ENCODE data around the gene DYSF. TPM values are rescaled to one million over a fixed set of nuclear protein-coding genes. Genes with fewer than 3 reads are reported as not detected.

The DYSF gene
- polyA plus RNA-seq, 1 donor from 2014 or later = 0.04 TPM

DNA sequence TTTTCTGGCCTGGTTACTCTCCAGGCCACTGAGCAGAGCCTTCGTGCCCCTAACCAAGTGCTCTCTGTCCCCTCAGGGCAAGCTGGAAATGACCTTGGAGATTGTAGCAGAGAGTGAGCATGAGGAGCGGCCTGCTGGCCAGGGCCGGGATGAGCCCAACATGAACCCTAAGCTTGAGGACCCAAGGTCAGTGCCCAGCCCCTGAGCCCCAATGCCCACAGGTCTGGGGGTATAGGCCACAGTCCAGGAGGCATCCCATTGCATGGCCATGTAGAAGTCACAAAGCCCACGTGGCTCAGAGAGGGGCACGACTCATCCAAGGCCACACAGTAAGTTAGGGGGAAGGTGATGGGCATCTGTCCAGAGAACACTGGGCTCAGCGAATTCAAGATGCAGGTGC is 227.6 kb downstream of the DYSF start:
- no peaks in the 10 kb centered on the region for H4K20me1 ChIP-seq (ENCODE audit: insufficient read depth)
- H3K27me3 ChIP-seq (ENCODE audit: insufficient read depth, low read depth, low read length) = no peaks in the 10 kb centered on the region
- H3K4me3 ChIP-seq (ENCODE audit: low read length) = no peak overlapping the region
- no peaks in the 10 kb centered on the region for H3K79me2 ChIP-seq (replicated peaks; ENCODE audit: insufficient read depth, low read length)
- no peaks in the 10 kb centered on the region for H3K9me3 ChIP-seq (ENCODE audit: low read length)
- H3F3A ChIP-seq (ENCODE audit: insufficient read depth, low read length, poor library complexity, severe bottlenecking) = no peaks in the 10 kb centered on the region
- H3K4me2 ChIP-seq (ENCODE audit: low read length) = no peak overlapping the region
- H3K27ac ChIP-seq (ENCODE audit: low read length) = no peak overlapping the region
- no peak overlapping the region for H2AFZ ChIP-seq (ENCODE audit: low read depth, low read length)
- H3K9me2 ChIP-seq (ENCODE audit: insufficient read depth, low read length) = no peaks in the 10 kb centered on the region
- TF ChIP-seq, protein P1, sequence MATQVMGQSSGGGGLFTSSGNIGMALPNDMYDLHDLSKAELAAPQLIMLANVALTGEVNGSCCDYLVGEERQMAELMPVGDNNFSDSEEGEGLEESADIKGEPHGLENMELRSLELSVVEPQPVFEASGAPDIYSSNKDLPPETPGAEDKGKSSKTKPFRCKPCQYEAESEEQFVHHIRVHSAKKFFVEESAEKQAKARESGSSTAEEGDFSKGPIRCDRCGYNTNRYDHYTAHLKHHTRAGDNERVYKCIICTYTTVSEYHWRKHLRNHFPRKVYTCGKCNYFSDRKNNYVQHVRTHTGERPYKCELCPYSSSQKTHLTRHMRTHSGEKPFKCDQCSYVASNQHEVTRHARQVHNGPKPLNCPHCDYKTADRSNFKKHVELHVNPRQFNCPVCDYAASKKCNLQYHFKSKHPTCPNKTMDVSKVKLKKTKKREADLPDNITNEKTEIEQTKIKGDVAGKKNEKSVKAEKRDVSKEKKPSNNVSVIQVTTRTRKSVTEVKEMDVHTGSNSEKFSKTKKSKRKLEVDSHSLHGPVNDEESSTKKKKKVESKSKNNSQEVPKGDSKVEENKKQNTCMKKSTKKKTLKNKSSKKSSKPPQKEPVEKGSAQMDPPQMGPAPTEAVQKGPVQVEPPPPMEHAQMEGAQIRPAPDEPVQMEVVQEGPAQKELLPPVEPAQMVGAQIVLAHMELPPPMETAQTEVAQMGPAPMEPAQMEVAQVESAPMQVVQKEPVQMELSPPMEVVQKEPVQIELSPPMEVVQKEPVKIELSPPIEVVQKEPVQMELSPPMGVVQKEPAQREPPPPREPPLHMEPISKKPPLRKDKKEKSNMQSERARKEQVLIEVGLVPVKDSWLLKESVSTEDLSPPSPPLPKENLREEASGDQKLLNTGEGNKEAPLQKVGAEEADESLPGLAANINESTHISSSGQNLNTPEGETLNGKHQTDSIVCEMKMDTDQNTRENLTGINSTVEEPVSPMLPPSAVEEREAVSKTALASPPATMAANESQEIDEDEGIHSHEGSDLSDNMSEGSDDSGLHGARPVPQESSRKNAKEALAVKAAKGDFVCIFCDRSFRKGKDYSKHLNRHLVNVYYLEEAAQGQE (IDR thresholded peaks at IDR 0.05; ENCODE audit: borderline replicate concordance) = no peak
- TF ChIP-seq EZH2 (IDR thresholded peaks at IDR 0.05; ENCODE audit: borderline replicate concordance, insufficient read depth, low read length, poor library complexity, severe bottlenecking) = no peak
- TF ChIP-seq RAD21 (conservative IDR thresholded peaks at IDR 0.05) = no peak
- no peak for TF ChIP-seq EP300 (conservative IDR thresholded peaks at IDR 0.05; ENCODE audit: poor library complexity, severe bottlenecking)
- no peak for TF ChIP-seq MXI1 (conservative IDR thresholded peaks at IDR 0.05; ENCODE audit: poor library complexity, severe bottlenecking)
- TF ChIP-seq SMC3 (conservative IDR thresholded peaks at IDR 0.05; ENCODE audit: poor library complexity) = no peak
- TF ChIP-seq, protein P2, sequence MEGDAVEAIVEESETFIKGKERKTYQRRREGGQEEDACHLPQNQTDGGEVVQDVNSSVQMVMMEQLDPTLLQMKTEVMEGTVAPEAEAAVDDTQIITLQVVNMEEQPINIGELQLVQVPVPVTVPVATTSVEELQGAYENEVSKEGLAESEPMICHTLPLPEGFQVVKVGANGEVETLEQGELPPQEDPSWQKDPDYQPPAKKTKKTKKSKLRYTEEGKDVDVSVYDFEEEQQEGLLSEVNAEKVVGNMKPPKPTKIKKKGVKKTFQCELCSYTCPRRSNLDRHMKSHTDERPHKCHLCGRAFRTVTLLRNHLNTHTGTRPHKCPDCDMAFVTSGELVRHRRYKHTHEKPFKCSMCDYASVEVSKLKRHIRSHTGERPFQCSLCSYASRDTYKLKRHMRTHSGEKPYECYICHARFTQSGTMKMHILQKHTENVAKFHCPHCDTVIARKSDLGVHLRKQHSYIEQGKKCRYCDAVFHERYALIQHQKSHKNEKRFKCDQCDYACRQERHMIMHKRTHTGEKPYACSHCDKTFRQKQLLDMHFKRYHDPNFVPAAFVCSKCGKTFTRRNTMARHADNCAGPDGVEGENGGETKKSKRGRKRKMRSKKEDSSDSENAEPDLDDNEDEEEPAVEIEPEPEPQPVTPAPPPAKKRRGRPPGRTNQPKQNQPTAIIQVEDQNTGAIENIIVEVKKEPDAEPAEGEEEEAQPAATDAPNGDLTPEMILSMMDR (IDR thresholded peaks at IDR 0.05; ENCODE audit: poor library complexity, severe bottlenecking) = no peak
- TF ChIP-seq TAF1 (IDR thresholded peaks at IDR 0.05; ENCODE audit: low read depth) = no peak
- TF ChIP-seq POLR2AphosphoS5 (IDR thresholded peaks at IDR 0.05) = no peak
- no peak overlapping the region for H3K9ac ChIP-seq (ENCODE audit: low read length)
- no peaks in the 10 kb centered on the region for H3K36me3 ChIP-seq (ENCODE audit: insufficient read depth, low read length)

DNA sequence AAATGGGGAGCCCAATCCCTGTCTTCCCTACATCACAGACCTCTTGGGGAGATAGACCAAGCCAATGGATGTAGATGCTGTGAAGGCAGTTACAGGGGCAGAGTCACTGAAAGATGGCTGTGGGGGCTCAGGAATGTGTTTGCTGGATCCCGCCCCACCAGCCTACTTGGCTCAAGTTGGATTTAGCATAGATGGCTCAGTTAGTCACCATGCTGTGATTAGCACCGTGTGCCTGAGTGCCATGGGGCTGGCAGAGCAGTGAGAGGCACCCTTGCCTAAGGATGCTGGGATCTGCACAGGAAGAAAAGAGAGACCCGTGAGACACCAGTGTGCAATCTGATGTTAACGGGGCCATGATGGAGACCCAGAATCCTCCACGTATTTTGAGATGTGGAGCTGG is 228.3 kb downstream of the DYSF start:
- Histone ChIP-seq H3K27ac (ENCODE audit: low read length) (no peak overlapping the region), H3K9me3 (ENCODE audit: low read length) (no peaks in the 10 kb centered on the region), H3K27me3 (ENCODE audit: insufficient read depth, low read depth, low read length) (no peaks in the 10 kb centered on the region), H3K4me2 (ENCODE audit: low read length) (no peak overlapping the region), H3K79me2 (replicated peaks; ENCODE audit: insufficient read depth, low read length) (no peaks in the 10 kb centered on the region), H3F3A (ENCODE audit: insufficient read depth, low read length, poor library complexity, severe bottlenecking) (no peaks in the 10 kb centered on the region), H3K36me3 (ENCODE audit: insufficient read depth, low read length) (no peaks in the 10 kb centered on the region), H4K20me1 (ENCODE audit: insufficient read depth) (no peaks in the 10 kb centered on the region), H3K9ac (ENCODE audit: low read length) (no peak overlapping the region), H2AFZ (ENCODE audit: low read depth, low read length) (no peak overlapping the region), H3K4me3 (ENCODE audit: low read length) (no peak overlapping the region), H3K9me2 (ENCODE audit: insufficient read depth, low read length) (no peaks in the 10 kb centered on the region)
- TF ChIP-seq EZH2 (IDR thresholded peaks at IDR 0.05; ENCODE audit: borderline replicate concordance, insufficient read depth, low read length, poor library complexity, severe bottlenecking) (no peak), TAF1 (IDR thresholded peaks at IDR 0.05; ENCODE audit: low read depth) (no peak), EP300 (conservative IDR thresholded peaks at IDR 0.05; ENCODE audit: poor library complexity, severe bottlenecking) (no peak), SMC3 (conservative IDR thresholded peaks at IDR 0.05; ENCODE audit: poor library complexity) (no peak), POLR2AphosphoS5 (IDR thresholded peaks at IDR 0.05) (no peak), MXI1 (conservative IDR thresholded peaks at IDR 0.05; ENCODE audit: poor library complexity, severe bottlenecking) (no peak), RAD21 (conservative IDR thresholded peaks at IDR 0.05) (no peak)
- TF ChIP-seq, protein P2 (IDR thresholded peaks at IDR 0.05; ENCODE audit: poor library complexity, severe bottlenecking) = no peak
- TF ChIP-seq, protein P1 (IDR thresholded peaks at IDR 0.05; ENCODE audit: borderline replicate concordance) = no peak

Data from neural cell (in vitro differentiated cells).